ENCODE data around the gene TLE6.
"Not testable (repeated sequence)": the region's sequence is repeated elsewhere in the genome, so short reads cannot be mapped to it uniquely, and the experiment has no call there.

Gene TLE6

GRCh38 chr19:3004522-3004921, 27.2 kb downstream of the TLE6 start:
- no peak for DNase-seq (ENCODE audit: low read depth, low spot score)
- no peak overlapping the region for H3K4me3 ChIP-seq (ENCODE audit: low read depth, low read length)
- CTCF ChIA-PET, result interaction anchor here (1.1 to 1.4 kb wide), 2 partner anchors 8 to 13 kb away, joined by 3 read pairs; no protein-coding TSS in a partner anchor
- POLR2A ChIA-PET, result no interaction called here
- TF ChIP-seq CTCF (IDR thresholded peaks at IDR 0.05; ENCODE audit: insufficient read depth, low read length, missing control alignments), result no peak

DNA sequence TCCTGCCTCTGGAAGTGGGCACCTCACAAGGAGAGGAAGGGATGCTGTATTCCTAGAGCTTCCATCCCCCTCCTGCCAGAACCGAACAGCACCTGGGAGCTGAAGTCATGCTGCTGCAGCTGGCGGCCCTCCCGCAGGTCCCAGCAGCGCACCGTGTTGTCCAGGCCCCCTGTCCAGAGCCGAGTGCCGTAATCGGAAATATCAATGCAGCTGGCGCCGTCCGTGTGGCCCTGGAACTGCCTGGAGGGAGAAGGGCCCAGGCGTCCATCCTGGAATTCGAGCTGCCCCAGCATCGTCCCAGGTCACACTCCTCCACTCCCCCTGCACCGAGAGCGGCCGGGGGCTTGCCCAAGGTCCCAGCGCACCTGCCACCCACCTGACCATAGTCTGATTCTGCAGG, 28.0 kb downstream of the TLE6 start:
- ChIA-PET POLR2A (no interaction called here), CTCF (interaction anchor here (1.4 kb wide), 1 partner anchor 9 kb away, joined by 3 read pairs; no protein-coding TSS in a partner anchor)
- no peak overlapping the region for H3K4me3 ChIP-seq (ENCODE audit: low read depth, low read length)
- no peak for TF ChIP-seq CTCF (IDR thresholded peaks at IDR 0.05; ENCODE audit: insufficient read depth, low read length, missing control alignments)
- DNase-seq (ENCODE audit: low read depth, low spot score), result no peak

GRCh38 chr19:3006075-3006767, 28.9 kb downstream of the TLE6 start:
- ChIA-PET CTCF (no interaction called here), POLR2A (no interaction called here)
- H3K4me3 ChIP-seq (ENCODE audit: low read depth, low read length), result no peak overlapping the region
- DNase-seq (ENCODE audit: low read depth, low spot score), result no peak
- TF ChIP-seq CTCF (IDR thresholded peaks at IDR 0.05; ENCODE audit: insufficient read depth, low read length, missing control alignments), result no peak

DNA sequence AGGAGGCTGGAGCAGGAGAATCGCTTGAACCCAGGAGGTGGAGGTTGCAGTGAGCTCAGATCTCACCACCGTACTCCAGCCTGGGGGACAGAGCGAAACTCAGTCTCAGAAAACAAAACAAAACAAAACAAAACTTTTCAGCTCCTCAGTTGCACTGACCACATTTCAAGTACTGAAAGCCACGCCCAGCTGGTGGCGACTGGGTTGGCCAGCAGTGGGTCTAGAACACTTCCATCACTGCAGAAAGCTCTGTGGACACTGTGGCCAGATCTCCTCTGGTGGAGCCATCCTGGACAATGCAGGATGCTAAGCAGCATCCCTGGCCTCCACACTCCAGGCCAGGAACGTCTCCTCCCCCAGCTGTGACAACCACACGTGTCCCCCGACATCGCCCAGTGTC, 30.6 kb downstream of the TLE6 start:
- POLR2A ChIA-PET, result no interaction called here
- H3K4me3 ChIP-seq (ENCODE audit: low read depth, low read length), result no peak overlapping the region
- DNase-seq (ENCODE audit: low read depth, low spot score), result no peak
- no peak for TF ChIP-seq CTCF (IDR thresholded peaks at IDR 0.05; ENCODE audit: insufficient read depth, low read length, missing control alignments)
- CTCF ChIA-PET, result no interaction called here

- no peak for TF ChIP-seq CTCF (IDR thresholded peaks at IDR 0.05; ENCODE audit: insufficient read depth, low read length, missing control alignments)
- no peak overlapping the region for H3K4me3 ChIP-seq (ENCODE audit: low read depth, low read length)
- POLR2A ChIA-PET, result no interaction called here
- DNase-seq (ENCODE audit: low read depth, low spot score), result no peak
- CTCF ChIA-PET, result no interaction called here
These were observed 31.6 kb downstream of the TLE6 start for GRCh38 chr19:3008994-3009393.

DNA sequence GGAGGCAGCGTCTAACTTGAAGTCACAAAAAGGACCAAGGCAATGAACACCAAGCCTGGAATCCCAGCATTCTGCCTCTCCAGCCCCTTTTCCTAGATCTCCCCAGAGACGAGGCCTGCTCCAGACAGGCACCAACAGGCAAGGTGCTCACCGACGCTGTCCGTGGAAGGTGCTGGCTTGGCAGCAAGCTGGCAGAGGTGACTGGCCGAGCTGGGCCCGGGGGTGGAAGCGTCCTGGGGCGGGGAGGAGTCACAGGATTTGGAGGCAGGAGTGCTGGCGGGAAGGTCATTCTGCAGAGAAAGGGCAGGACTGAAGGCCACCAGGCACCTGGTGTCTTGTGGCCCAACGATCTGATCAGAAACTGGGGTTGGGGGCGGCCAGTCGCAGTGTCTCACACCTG, 33.5 kb downstream of the TLE6 start:
- no peak for TF ChIP-seq CTCF (IDR thresholded peaks at IDR 0.05; ENCODE audit: insufficient read depth, low read length, missing control alignments)
- DNase-seq (ENCODE audit: low read depth, low spot score), result no peak
- no peak overlapping the region for H3K4me3 ChIP-seq (ENCODE audit: low read depth, low read length)
- CTCF ChIA-PET, result interaction anchor here (1.1 kb wide), 1 partner anchor 153 kb away, joined by 3 read pairs; no protein-coding TSS in a partner anchor
- POLR2A ChIA-PET, result no interaction called here

DNA sequence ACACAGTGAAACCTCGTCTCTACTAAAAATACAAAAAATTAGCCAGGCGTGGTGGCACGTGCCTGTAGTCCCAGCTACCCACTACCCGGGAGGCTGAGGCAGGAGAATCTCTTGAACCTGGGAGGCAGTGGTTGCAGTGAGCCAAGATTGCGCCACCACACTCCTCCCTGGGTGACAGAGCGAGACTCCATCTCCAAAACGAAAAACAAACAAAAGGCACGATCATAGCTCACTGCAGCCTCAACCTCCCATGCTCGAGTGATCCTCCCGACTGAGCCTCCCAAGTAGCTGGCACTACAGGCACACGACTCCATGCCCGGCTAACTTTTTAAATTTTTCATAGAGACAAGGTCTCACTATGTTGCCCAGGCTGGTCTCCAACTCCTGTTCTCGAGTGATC, 34.7 kb downstream of the TLE6 start:
- CTCF ChIA-PET, result not testable (repeated sequence)

More for the DNA sequence above, 34.7 kb downstream of the TLE6 start:
- POLR2A ChIA-PET; DNase-seq (ENCODE audit: low read depth, low spot score); H3K4me3 ChIP-seq (ENCODE audit: low read depth, low read length): not testable (repeated sequence)

Data from AG04449 (cell line).